Adipose tissue (tissue), 3 donors: ENCODE data around the gene SNPH. TPM values are rescaled to one million over a fixed set of nuclear protein-coding genes. Genes with fewer than 3 reads are reported as not detected.

Experiments
- H3K27ac ChIP-seq: one replicate; pipeline ENCODE4 v1.5.1; 2013; ENCODE audit warnings: low read depth, low read length
- WGBS, 3 donors: extraction: QIAGEN DNeasy Blood & Tissue Kit; methylation state at CpG; one replicate each; pipeline ENCODE4 v1.1.7; 2013; 5-methylcytosine and 5-hydroxymethylcytosine counted together
- polyA plus RNA-seq, 3 donors: library from polyadenylated mRNA; stranded (reverse); fragments of 200-250 nt; gene quantifications; one replicate each; pipeline ENCODE4 v1.2.3, GENCODE V29; 2013
- donor health status: healthy with polysubstance abuse.
- donor health status: Bipolar disorder and iron deficiency.
- donor health status: healthy.

SNPH gene
- polyA plus RNA-seq, 3 donors: 0.85 to 1.7 (median 0.92) TPM

GRCh38 chr20:1255675-1256074, 10.4 kb upstream of the SNPH start:
- WGBS, 3 donors: 61 to 88% (median 61%) methylated on average over 2 of the region's 2 CpGs
- H3K27ac ChIP-seq: no peak overlapping the region

DNA sequence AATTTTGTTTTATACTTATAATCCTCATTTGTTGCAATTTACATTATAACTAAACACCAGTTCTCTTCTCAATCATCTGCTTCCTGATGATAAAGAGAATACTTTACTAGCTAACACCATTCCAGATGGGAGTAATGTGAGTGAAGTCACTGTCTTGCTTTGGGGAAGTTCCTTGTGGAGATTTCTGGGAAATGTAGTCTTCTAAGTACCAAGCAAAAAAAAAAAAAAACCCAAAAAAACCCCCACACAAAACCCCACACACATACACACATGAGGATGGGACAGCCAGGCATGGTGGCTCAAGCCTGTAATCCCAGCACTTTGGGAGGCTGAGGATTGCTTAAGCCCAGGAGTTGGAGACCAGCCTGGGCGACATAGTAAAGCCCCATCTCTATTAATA, 2.2 kb upstream of the SNPH start:
- no peak overlapping the region for H3K27ac ChIP-seq
- 79 to 100% (median 83%) methylated on average over 1 of the region's 1 CpG for WGBS, 3 donors

DNA sequence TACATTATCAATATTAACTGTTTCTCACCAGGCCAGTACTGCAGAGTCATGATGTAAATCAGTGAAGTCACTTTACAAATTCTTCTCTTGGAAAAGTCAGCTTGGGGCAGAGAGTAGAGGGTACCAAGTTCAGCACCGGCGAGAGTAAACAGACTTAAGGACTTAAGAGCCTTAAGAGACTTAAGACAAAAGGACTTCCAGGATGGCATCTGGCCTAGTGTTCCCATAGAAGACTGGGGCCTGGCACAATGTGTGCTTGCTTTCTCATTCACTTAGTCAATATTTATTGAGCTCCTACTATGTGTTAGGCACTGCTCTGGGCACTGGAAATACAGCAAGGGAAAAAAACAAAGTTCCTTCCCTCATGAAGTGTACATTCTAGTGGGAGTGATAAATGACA, 1.4 kb upstream of the SNPH start:
- H3K27ac ChIP-seq: no peak overlapping the region
- WGBS, 3 donors: 64 to 93% (median 87%) methylated on average over 2 of the region's 2 CpGs

DNA sequence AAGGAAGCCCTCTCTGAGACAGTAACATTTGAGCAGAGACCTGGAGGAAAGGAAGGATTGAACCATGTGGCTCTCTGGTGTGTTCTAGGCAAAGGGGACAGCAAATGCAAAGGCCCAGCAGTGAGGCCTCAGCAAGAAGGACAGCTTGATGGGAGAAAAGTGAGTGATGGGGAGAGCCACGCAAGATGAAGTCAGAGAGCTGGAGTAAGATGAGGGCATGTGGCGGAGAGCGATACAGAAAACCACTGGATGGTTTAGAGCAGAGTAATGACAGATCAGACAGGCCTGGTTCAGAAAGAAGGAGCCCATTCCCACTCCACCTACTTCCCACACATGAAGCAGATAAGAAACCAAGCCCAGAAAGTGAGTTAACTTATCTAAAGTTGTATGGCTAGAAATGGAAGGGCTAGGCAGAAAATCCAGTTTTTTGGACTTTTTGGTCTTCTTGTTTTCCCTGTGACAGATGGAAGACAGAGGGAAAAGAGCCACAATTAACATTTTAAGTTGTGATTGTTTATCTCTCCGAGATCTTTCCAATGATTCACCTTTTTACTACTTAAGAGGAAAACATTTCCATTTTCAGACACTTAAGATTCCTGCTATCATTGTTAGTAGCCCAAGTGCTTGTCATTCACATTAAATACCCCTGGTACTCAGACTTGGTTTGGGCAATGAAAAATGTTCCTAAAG, 723 bp upstream of the SNPH start:
- H3K27ac ChIP-seq: no peak overlapping the region
- 93 to 99% (median 95%) methylated on average over 4 of the region's 4 CpGs for WGBS, 3 donors

DNA sequence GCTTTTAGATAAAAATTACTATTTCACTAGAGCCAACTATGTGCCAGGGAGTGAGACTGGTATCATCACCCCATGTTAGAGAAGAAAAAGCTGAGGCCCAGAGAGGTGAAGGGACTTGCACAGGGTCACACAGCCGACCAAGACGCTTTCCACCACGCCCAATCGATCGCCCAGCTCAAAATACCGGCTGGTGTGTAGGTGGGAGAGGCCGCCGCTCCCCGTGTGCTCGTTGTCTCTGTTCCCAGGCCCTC, 253 bp upstream of the SNPH start:
- 2 to 8% (median 8%) methylated on average over 10 of the region's 10 CpGs for WGBS, 3 donors
- H3K27ac ChIP-seq: no peak overlapping the region

DNA sequence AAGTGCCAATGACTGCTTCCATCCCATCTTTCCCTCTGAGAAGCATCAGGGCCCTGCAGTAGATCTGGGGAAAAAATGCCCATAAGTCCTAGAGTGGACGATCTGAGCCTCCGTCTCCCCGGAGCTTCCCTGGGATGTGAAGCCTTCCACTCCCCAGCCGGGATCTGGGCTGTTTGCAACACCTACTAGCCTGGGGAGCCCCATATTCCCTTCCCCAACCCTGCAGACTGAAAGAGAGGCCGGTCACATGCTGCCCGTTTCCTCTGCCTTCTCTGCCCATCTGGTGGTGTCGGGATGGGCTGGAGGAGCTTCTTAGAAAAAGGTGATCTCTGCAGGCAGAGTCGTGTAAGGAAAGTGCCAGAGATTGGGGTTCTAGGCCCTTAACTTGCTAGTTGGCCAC, 1.1 kb downstream of the SNPH start:
- no peak overlapping the region for H3K27ac ChIP-seq
- 78 to 83% (median 83%) methylated on average over 8 of the region's 8 CpGs for WGBS, 3 donors

- WGBS, 3 donors: 89 to 95% (median 92%) methylated on average over 3 of the region's 3 CpGs
- no peak overlapping the region for H3K27ac ChIP-seq
Measured at GRCh38 chr20:1267809-1268374, 1.8 kb downstream of the SNPH start.

DNA sequence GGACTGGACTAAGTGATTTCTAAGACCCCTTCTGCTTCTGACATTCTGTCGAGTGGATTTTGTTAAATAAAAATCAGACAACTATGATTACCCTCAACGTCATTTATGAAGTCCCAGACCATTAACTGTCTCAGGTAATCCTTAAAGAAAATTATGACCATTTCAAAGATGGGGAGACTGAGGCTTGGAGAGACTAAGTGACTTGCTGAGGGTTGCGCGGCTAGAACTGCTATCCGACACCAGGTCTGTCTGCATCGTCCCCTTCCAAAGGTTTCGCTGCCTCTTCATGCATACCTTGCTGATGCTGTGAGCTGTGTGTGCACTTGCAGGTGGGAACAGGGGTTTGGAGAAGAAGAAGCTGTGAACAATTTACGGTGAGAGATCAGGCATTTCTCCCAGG, 3.1 kb downstream of the SNPH start:
- WGBS, 3 donors: 87 to 96% (median 92%) methylated on average over 8 of the region's 8 CpGs
- H3K27ac ChIP-seq: no peak overlapping the region

GRCh38 chr20:1269850-1270249, 3.8 kb downstream of the SNPH start:
- WGBS, 3 donors: 96 to 98% (median 98%) methylated on average over 3 of the region's 3 CpGs
- H3K27ac ChIP-seq: no peak overlapping the region

DNA sequence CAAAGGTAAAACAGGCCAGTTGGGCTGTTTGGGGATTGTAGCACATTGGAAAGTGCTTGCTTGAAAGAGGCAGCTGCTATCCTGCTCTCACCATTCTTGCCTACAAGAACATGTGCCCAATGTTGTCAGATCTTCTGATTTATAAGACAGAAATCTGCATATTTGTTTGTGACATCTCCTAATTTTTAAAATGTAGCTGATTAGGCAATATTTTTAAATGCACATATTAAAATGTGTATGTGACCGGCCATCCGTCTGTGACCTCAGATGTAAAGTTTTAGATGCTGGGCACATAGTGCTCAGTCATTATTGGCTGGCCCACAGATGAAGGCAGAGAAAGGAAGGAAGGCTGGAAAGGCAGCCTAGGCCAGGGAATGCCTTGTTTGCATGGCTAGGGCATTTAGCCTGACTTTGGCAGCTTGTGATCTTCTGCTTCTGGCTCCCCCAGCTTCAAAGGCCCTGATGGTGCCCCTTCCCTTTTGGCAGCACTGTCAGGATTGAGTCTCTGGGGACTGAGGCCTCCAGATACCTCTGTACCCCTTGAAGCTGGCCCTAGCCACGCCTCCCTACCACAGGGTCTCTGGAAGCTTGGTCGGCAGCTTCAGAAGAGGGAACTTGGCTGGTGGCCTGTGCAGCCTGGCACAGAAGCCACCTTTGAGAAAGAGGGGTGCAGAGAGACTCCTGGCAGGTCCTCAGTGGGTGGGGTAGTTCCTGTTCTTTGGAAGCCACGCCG, 6.4 kb downstream of the SNPH start:
- WGBS, 3 donors: 57 to 80% (median 63%) methylated on average over 6 of the region's 6 CpGs
- no peak overlapping the region for H3K27ac ChIP-seq

DNA sequence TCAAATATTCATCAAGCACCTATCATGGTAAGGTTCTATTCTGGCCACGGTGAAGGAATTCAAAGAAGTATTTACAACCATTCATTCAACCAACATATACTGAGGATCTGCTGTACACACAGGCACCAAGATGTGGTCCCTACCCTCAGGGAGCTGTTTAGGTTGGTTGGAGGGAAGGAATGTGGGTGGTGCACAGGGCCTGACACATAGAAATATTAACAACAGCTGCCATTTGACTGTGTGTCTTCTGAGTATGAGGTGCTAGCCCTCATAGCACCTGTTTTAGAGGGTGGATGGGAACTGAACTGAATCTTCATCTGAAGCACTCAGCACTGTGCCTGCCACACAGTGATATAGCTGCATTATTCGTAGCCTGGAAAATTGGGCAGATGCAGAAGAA, 7.3 kb downstream of the SNPH start:
- WGBS, 3 donors: 82 to 95% (median 88%) methylated on average over 2 of the region's 2 CpGs
- H3K27ac ChIP-seq: no peak overlapping the region

- no peak overlapping the region for H3K27ac ChIP-seq
- WGBS, 3 donors: 88% methylated on average over 14 of the region's 14 CpGs
Measured at GRCh38 chr20:1274485-1275311, 8.6 kb downstream of the SNPH start.

DNA sequence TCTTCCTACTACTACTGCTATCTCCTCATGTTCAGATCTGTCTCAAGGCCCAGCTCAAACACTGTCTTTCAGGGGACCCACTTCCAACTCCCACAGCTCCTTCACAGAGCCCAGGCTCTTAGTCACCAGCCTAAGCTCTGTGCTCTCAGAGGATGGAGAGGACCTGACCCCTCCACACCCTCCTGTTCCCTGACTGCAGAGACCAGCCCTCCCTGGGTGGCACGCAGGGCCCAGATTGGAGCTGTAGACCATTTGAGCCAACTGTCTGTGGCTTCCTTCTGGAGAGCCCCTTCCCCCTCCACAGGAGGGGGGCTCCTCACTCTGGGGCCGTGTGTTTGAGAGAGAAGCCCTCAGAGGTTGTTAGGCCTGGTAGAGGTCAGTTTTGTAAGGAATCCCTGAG, 9.8 kb downstream of the SNPH start:
- WGBS, 3 donors: 77 to 88% (median 80%) methylated on average over 2 of the region's 2 CpGs
- H3K27ac ChIP-seq: no peak overlapping the region

GRCh38 chr20:1277529-1278322, 11.6 kb downstream of the SNPH start:
- WGBS, 3 donors: 91 to 94% (median 93%) methylated on average over 8 of the region's 8 CpGs
- H3K27ac ChIP-seq: no peak overlapping the region

DNA sequence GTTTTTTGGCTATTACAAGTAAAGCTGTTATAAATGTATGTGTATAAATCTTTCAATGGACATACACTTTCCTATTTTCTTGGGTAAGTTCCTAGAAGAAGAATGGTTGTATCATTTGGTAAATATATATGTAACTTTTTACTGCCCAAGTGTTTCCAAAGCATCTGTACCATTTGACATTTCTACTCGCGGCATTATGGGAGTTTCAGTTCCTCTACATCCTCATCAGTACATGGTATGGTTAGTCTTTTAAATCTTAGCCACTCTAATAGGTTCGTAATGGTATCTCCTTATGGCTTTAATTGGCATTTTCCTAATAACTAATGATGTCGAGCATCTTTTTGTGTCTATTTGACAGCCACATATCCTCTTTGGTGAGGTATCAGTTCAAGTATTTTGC, 12.9 kb downstream of the SNPH start:
- no peak overlapping the region for H3K27ac ChIP-seq
- 91 to 95% (median 92%) methylated on average over 4 of the region's 4 CpGs for WGBS, 3 donors

GRCh38 chr20:1280195-1281102, 14.4 kb downstream of the SNPH start:
- H3K27ac ChIP-seq: no peak overlapping the region
- WGBS, 3 donors: 60 to 82% (median 79%) methylated on average over 6 of the region's 6 CpGs

DNA sequence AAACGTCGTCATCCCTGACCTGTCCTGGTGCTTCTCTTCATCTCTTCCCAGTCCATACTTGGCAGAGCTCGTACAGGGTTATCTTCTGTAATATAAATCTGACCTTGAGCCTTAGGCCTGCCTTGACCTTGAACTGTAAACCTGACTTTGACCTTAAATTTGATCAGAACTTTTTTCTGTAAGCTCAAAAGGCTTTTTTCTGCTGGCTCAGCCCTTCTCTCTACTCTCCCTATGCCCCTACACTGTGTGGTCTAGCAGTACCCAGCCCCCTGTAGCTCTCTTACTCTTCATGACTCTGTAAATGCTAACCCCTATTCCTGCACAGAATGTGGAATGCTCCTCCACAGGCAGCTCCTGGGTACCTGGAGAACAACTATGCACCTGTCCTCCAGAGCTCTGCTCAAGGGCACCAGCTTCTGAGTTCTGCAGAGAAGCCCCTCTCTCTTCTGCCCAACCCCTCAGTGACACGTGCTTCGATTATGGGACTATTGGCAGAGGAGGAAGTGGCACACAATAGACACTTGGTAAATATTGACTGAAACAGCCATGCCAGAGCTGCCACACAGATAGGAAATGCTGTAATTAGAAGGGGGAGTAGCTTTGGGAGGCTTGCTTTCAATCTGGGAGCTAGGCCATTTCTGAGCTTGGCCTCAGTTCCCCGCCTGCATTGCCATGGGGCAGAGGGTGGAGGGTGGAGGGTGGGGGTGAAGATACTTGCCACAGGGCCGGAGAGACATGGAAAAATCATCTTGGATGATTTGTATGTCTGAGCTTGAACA, 15.4 kb downstream of the SNPH start:
- WGBS, 3 donors: 39 to 74% (median 73%) methylated on average over 7 of the region's 7 CpGs
- H3K27ac ChIP-seq: no peak overlapping the region
